HG02970 (cell line): ENCODE measurements around the gene CAMP.
"Not testable (repeated sequence)": the region's sequence is repeated elsewhere in the genome, so short reads cannot be mapped to it uniquely, and the experiment has no call there.

Experiments
- ATAC-seq: cut with Tn5 transposase; IDR thresholded peaks from one replicate; pipeline ENCODE4 v1.9.1; 2021; ENCODE audit warnings: mild to moderate bottlenecking, moderate library complexity, moderate number of reproducible peaks; ENCODE audit not compliant: unreplicated experiment, low FRiP score

CAMP gene

GRCh38 chr3:48211776-48212175 is 11.5 kb upstream of the CAMP start:
- not testable (repeated sequence) for ATAC-seq

- no peak for ATAC-seq
These were observed 9.1 kb upstream of the CAMP start for GRCh38 chr3:48214225-48214624.

- ATAC-seq = no peak
These were observed 8.3 kb upstream of the CAMP start for GRCh38 chr3:48215019-48215418.

GRCh38 chr3:48215466-48215865 is 7.8 kb upstream of the CAMP start:
- ATAC-seq = no peak

- no peak for ATAC-seq
These were observed 7.4 kb upstream of the CAMP start for GRCh38 chr3:48215876-48216275.

- ATAC-seq = no peak
These were observed 5.8 kb upstream of the CAMP start for GRCh38 chr3:48217449-48217848.

GRCh38 chr3:48218537-48218936 is 4.8 kb upstream of the CAMP start:
- ATAC-seq = no peak

- no peak for ATAC-seq
These were observed 3.8 kb upstream of the CAMP start for GRCh38 chr3:48219543-48219942.

- no peak for ATAC-seq
These were observed 2.5 kb upstream of the CAMP start for GRCh38 chr3:48220746-48221145.

- no peak for ATAC-seq
These were observed 2.3 kb downstream of the CAMP start for GRCh38 chr3:48225587-48225986.

GRCh38 chr3:48226939-48227338 is 3.6 kb downstream of the CAMP start:
- ATAC-seq = no peak

- ATAC-seq = no peak
These were observed 8.9 kb downstream of the CAMP start for GRCh38 chr3:48232232-48232631.

GRCh38 chr3:48232734-48233133 is 9.4 kb downstream of the CAMP start:
- no peak for ATAC-seq

- no peak for ATAC-seq
These were observed 10.2 kb downstream of the CAMP start for GRCh38 chr3:48233542-48233941.

- no peak for ATAC-seq
These were observed 13.2 kb downstream of the CAMP start for GRCh38 chr3:48236531-48236930.

- ATAC-seq = no peak
These were observed 15.3 kb downstream of the CAMP start for GRCh38 chr3:48238531-48239085.

- no peak for ATAC-seq
These were observed 17.0 kb downstream of the CAMP start for GRCh38 chr3:48240000-48240963.

GRCh38 chr3:48241796-48242455 is 18.6 kb downstream of the CAMP start:
- no peak for ATAC-seq

- no peak for ATAC-seq
These were observed 20.6 kb downstream of the CAMP start for GRCh38 chr3:48243886-48244285.

GRCh38 chr3:48244461-48244860 is 21.2 kb downstream of the CAMP start:
- ATAC-seq = no peak

GRCh38 chr3:48245136-48245535 is 21.8 kb downstream of the CAMP start:
- no peak for ATAC-seq
